HG02571 (cell line): ENCODE data around the gene PDZRN3.

Source experiments
- ATAC-seq: cut with Tn5 transposase; IDR thresholded peaks from one replicate; pipeline ENCODE4 v1.9.1; 2021; ENCODE audit warnings: mild to moderate bottlenecking, moderate library complexity; ENCODE audit not compliant: unreplicated experiment

PDZRN3 gene

GRCh38 chr3:73353649-73354217 is 271.0 kb downstream of the PDZRN3 start:
- no peak for ATAC-seq

GRCh38 chr3:73352841-73353645 is 271.7 kb downstream of the PDZRN3 start:
- no peak for ATAC-seq

DNA sequence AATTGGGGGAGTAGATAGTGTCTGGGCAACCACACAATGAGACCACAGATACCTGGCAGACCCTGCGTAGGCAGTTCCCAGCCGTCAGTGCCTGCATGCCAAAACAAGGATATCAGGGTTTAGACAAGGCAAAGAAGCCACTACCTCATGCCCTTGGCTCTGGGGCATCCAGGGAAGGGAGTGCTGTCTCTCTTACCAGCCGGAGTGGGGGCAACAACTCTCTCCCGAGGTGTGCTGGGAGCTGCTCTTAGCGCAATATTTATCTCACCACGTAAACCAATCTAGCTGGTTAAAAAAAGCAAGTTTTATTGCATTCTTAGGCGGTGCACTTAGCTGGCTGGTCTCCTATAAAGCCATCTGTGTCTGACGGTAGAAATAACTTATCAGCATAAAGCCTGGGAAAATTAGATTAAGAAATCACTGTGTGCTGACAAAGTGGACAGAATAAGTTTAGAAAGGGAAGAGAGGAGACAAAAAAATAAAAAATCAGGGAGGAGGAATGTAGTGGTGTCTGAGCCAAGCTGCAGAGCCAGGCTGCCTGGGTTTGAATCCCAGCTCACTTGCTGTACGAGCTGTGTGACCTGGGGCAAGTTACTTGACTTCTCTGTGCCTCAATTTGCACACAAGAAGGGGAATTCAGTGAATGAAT is 273.2 kb downstream of the PDZRN3 start:
- ATAC-seq = no peak

DNA sequence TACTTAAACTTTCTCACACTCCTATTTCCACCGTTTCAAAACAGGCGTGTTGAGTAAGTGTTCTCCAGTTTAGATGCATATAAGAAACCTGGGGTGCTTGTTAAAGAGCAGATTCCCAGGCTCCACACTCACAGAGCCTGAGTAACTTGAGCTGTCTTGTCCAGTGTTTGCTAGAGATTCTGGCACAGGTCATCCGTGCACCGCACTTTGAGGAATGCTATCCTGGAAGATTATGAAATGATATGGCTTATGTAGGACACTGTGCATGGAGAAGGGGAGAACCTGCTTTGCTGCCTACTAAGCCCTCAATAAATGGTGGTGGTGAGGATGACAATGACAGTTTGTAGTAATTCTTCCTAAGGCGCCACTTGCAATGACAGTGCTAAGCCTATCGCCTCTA is 273.7 kb downstream of the PDZRN3 start:
- ATAC-seq = no peak

DNA sequence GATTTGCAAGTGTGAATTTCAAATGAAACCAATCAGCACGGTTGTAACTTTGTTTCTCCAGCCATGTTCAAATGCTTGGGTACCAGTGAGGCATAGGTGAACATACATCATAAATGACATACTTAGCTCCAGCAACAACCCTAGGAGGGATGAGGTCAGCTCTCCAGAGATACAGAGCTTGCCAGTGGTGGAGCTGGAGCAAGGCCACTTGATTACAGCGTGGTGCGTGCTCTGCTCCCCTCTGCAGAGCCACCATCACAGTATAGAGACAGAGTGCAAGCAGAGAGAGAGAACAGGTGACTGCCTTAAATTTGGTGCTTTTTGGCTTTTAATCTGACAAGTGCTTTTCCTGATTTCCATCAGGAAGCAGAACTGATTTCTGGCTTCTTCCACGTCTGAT is 275.1 kb downstream of the PDZRN3 start:
- no peak for ATAC-seq

DNA sequence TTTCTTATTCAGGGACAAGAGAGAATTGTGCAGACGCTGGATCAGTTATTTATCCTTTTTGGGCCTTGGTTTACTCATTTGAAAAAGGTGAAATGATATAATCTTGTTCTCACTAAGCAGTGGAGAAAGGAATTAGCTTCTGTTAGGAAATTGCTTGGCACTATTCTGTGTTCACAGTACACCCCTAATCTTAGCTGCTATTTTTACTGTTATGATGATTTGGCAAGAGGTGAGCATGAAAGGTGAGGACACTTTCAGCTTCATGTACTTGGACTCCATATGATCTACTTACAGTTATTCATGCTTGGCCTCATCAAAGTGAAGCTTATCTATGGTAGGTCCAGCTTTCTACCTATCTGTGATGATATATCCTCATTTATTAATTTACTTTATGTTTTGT is 282.7 kb downstream of the PDZRN3 start:
- no peak for ATAC-seq

- no peak for ATAC-seq
These were observed 283.3 kb downstream of the PDZRN3 start for GRCh38 chr3:73341272-73341935.

- no peak for ATAC-seq
These were observed 292.2 kb downstream of the PDZRN3 start for GRCh38 chr3:73332558-73332957.
